NCI-H82 treated with DMSO at 0.1 percent for 48 hours (cell line): ENCODE data around the gene HMGCR.
"Not testable (repeated sequence)": the region's sequence is repeated elsewhere in the genome, so short reads cannot be mapped to it uniquely, and the experiment has no call there.

Experiments used
- DNase-seq: peaks from one replicate; lab custom pipeline; 2025; ENCODE audit not compliant: unreplicated experiment; lab: John Stamatoyannopoulos, UW

The HMGCR gene

DNA sequence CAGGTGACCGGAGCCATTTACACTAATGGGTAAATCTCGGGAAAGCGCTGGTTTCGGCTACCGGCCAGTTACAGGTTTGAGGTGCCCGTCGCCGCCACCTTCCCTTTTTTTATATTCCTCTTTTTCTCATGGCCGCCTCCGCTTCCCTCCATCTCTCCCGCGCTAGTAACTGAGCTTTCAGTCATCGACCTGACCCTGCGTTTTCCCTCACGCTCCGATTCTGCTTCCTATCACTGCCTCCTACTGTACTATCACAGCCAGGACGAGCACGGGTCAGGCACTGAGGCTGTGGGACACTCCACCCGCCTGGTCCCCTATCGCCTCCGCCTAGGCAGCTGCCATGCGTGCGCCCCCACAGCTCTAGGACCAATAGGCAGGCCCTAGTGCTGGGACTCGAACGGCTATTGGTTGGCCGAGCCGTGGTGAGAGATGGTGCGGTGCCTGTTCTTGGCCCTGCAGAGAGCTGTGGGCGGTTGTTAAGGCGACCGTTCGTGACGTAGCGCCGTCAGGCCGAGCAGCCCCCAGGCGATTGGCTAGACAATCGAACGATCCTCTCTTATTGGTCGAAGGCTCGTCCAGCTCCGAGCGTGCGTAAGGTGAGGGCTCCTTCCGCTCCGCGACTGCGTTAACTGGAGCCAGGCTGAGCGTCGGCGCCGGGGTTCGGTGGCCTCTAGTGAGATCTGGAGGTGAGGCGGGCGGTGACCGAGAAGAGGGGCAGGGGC, at the start of gene HMGCR:
HMGCR (plus strand) TSS at position 606 of the 722 bp plus-strand sequence. CDS start 5,386 bp downstream, outside the sequence.
- peak; percentile 95 for DNase-seq

DNA sequence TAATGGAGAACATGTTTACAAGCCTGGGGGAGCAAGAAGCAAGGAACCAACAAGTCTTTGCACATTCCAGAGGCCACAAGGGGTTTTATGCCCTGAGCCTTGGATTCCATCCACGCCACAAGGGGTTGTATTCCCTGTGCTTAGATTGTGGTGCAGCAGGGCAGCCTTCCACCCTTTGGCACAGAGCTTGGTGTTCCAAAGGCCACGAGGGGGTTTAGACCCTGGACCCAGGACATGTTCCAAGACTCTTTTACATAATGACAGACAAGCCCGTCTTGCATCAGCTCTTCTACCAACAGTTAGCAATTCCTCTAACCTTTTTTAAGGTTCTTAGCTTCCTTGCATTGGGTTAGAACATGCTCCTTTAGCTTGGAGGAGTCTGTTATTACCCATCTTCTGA, 45.2 kb upstream of the HMGCR start:
- DNase-seq = not testable (repeated sequence)

DNA sequence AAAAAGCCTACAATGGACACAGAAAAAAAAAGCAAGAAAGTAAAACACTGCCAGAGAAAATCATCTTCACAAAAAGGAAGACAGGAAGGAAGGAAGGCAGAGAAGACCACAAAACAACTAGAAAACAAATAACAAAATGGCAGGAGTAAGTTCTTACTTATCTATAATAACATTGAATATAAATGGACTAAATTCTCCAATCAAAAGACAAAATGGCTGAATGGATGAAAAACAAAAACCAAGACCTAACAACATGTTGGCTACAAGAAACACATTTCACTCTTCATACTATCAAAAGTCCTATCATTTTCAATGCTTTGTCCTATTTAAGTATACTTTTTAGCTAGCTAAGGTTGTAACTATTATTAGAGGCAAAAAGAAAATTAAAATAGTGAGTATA, 36.9 kb upstream of the HMGCR start:
- no peak for DNase-seq

DNA sequence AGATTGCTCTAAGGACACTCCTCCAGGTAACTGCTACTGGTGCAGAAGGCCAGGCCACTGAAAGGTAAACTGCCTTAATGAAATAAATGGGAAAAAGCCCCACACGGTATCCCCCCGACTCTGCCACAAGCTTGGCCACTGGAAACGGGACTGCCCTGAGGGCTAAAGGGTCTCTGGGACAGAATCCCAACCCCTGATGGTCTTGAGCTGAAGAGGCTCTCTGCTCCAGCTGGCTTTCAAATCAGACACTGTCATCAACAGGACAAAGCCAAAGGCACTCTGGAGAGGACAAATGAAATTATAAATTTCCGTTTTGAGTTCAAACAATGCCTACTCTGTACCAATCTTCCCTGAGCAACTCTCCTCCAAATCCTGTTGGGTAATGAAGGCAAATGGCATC, 33.6 kb upstream of the HMGCR start:
- no peak for DNase-seq

DNA sequence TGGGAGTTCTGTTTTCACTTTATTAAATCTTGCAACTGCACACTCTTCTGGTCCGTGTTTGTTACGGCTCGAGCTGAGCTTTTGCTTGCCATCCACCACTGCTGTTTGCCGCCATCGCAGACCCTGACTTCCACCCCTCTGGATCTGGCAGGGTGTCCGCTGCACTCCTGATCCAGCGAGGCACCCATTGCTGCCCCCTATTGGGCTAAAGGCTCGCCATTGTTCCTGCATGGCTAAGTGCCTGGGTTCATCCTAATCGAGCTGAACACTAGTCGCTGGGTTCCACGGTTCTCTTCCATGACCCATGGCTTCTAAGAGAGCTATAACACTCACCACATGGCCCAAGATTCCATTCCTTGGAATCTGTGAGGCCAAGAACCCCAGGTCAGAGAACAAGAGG, 32.5 kb upstream of the HMGCR start:
- not testable (repeated sequence) for DNase-seq

DNA sequence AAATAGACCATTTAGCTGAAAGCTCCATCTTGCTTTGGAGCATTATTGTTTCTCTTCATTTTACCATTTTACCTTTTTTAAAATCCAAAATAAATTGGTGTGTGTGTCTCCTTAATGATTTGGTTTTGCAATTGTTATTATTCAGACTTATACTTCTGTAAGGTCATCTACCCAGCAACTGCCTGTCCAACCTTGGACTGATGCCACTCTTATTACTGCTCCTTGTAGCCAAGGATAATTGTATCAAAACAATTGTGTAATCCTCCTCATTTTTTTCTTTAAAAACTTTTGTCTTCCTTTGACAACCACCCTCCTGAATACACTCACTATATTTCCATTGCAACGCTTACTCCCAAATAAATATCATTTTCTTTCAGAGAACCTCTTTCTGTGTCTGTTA, 30.3 kb upstream of the HMGCR start:
- DNase-seq = no peak

DNA sequence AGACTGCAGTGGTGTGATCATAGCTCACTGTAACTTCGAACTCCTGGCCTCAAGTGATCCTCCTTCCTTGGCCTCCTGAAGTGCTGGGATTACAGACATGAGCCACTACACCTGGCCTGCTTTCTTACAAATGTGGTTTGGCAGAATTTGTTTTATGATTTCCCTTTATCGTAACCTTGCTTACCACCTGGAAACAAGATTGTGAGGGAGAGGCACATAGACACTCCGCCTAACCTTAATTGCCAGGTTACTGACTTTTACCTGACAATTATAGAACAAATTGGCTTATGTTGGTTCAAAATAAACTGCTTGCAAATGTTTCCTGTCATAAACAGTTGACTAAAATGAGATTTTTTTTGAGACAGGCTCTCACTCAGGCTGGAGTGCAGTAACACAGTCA, 26.8 kb upstream of the HMGCR start:
- no peak for DNase-seq

DNA sequence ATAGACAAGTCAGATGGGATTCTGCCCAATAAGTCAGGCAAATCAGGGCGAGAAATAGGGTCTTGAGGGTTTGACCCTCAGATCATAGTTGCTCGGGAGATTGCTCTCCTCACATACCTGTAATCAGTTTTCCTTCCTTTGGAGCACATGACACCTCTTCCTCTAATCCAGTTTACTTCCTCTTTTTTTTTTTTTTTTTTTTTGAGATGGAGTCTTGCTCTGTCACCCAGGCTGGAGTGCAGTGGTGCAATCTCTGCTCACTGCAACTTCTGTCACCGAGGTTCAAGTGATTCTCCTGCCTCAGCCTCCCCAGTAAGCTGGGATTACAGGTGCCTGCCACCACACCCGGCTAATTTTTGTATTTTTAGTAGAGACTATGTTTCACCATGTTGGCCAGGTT, 17.9 kb upstream of the HMGCR start:
- not testable (repeated sequence) for DNase-seq

DNA sequence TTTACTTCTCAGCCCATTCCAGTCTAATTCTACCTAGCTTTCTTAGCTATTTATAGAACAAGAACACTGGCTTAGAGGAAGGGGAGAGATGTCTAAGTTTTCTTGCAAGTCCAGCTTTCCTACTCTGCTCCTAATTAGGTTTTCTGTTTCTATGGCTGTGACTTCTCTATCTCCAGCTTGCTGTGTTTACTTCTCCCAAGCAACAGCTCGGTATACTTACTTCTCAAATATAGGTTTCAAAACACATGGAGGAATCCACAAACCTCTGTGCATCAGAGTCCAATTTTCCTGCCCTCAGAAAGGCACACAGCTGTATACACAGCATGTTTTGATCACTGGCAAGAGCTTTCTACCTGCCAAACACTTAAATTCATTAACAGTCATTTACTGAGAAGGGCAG, 17.4 kb upstream of the HMGCR start:
- DNase-seq = no peak

DNA sequence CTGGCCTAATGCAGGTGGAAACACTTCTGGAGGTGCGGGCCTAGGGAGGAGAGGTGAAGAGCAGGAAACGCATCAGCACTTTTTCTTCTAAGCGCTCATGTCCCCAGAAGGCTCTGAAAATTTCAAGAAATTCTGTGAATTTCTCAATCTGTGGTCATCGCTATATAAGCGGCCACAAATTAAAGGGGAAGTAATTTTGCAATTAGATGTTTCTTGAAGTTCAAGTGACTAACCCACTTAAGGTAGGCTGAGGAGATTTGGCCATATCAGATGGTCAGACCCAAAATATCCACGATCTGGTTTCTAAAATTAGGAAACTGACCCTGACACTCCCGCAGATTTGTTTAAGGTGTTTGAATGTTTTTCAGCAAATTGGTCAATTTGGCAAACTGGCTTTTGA, 16.6 kb upstream of the HMGCR start:
- DNase-seq = no peak

DNA sequence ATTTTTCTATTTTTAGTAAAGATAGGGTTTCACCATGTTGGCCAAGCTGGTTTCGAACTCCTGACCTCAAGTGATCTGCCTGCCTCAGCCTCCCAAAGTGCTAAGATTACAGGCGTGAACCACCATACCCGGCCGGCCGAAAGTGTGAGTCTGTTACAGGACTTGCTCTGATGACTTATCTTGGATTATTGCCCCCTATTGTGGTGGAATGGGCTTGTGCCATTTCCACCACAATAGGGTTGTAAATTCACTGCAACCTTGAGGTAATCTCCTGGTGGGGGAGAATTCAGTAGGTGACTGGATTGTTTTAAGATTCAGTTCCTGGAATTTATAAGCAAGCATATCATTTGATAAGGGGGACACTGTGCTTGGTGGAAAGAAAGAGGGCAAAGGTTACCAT, 15.0 kb upstream of the HMGCR start:
- DNase-seq = no peak

DNA sequence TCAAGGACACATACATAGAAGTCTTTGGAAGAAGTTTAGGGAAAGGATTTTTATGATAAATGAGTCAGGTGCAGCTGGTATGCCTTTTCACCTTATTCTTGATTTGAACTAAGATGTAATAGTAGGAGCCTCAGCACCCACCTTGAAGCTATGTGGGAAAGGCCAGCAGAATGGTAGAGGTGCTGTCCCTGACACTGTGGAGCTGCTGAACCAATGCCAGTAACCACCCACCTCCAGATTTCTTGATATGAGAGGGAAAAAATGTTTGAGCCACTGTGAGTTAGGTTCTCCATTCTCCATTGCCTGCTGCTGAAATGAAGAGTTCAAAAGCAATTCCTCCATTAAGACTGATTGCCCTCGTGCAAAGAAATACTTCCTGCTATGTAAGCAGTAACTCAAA, 12.2 kb upstream of the HMGCR start:
- no peak for DNase-seq

DNA sequence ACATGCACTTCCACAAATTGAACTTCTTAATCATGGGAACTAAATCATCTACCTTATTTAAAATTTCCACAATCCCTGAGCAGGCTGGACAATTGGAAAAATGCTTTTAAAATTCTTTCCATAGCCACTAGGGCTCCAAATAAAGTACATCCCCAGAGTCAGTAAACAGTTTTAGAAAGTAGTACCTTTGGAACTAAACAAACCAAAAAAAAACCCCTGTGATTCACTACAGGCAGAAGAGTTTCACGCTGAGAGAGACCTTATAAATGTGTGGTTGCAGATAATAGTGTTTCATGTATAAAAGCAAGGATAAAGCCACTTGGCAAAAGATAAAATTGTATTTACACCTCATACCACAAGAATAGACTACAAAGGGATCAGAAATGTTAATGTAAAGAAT, 11.8 kb upstream of the HMGCR start:
- no peak for DNase-seq

DNA sequence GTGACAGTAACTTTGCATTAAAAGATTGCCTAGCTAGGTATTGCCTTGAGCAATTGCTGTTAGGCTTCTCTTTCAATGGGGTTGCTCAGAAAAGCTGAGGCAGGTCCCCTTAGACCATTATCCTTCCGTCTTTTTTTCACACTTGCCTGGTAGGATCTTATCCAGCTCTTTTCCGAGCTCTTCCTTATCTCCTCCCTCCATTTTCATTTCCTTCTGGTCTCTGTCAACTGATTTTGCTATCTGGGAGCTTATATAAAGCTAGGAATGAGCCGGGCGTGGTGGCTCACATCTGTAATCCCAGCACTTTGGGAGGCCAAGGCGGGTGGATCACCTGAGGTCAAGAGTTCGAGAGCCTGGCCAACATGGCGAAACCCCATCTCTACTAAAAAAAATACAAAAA, 6.6 kb upstream of the HMGCR start:
- DNase-seq = no peak

DNA sequence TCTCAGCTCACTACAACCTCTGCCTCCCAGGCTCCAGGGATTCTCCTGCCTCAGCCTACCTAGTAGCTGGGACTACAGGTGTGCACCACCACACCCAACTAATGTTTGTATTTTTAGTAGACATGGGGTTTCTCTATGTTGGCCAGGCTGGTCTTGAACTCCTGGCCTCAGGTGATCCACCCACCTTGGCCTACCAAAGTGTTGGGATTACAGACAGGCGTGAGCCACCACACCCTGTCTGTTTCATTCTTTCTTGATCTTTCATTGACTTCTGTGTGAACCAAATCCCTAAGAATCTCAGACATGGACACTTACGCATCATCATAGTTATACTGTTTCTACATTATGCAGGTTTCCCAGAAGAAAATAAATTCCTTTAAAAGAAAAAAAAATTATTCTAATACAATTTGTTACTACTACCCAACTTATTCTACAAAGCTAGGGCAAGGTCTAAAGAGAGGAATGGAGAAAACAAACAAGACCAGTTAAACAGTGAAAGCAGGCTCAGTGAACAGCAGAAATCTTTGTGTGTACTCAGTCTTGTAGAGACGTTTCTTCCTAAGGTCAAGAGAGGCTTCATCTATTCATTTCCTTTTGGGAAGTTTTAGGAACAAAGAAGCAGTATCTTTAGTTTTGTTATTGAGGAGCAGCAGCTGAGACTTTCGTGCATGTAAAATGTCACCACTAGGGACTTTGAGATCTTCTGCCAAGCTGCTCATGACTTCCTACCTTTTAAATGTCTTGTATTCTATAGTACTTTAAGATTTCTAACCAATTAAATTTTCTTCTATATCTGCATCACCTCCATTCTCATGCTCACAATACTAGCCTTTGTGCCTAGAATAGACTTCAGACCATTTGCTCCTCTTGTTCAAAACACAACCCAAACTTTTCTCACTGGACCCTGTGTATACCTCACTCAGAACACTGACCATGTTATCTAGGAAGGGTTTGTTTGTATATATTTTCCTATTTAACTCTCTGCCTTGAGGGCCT, 5.6 kb upstream of the HMGCR start:
- no peak for DNase-seq

DNA sequence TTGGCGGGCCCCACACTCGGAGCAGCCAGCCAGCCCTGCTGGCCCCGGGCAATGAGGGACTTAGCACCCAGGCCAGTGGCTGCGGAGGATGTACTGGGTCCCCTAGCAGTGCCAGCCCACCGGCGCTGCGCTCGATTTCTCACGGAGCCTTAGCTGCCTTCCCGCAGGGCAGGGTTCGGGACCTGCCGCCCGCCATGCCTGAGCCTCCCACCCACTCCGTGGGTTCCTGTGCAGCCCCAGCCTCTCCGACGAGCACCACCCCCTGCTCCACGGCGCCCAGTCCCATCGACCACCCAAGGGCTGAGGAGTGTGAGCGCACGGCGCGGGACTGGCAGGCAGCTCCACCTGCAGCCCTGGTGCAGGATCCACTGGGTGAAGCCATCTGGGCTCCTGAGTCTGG, 3.3 kb upstream of the HMGCR start:
- DNase-seq = not testable (repeated sequence)

DNA sequence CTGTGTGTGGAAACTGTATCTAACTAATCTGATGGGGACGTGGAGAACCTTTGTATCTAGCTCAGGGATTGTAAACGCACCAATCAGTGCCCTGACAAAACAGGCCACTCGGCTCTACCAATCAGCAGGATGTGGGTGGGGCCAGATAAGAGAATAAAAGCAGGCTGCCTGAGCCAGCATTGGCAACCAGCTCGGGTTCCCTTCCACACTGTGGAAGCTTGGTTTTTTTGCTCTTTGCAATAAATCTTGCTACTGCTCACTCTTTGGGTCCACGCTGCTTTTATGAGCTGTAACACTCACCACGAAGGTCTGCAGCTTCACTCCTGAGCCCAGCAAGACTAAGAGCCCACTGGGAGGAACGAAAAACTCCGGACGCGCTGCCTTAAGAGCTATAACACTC, 2.6 kb upstream of the HMGCR start:
- not testable (repeated sequence) for DNase-seq

DNA sequence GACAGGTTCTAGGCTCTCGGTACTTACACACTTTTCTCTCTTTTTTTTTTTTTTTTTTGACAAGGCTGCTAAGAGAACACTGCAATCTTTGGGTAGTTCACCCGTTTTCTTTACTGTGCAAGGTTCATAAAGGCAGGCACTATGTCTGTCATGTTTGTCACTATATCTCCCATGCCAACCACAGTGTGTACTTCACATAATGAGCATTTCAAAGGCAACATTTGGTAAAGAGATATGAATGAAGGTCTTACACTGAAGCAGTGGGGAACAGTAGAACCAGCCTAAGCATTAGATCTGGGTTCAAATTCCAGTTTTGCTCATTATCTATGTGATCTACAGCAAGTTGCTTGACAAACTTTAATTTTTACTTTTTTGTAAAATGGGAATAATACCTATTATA, 1.5 kb upstream of the HMGCR start:
- no peak for DNase-seq

DNA sequence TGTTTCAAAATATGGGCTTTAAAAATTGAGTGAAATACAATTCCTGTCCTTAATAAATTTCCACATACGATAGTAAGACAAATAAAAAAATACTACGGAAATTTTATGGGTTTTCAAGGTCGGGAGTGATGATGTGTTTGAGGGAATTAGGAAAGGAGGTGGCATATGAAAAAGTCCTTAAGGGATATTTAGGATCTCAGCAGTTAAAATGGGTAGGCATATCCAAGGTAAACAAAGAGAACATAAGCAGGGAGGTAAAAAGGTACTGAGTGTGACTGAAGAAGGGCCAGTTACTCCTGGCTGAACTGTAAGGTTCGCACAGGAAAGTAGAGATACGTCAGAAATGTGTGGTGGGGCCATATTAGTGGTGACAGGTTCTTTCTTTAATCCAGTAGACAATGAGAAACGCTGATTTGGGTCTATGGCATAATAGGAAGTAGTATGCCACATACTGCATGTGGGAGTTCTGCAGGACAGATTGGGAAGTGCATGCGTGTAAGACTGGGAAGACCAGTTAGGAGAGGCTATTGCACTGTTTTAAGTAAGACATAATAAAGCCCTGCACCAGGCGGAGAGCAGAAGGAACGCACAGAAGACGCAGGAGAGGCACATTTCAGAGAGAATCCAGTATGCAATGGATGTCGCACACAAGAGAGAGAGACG, 937 bp upstream of the HMGCR start:
- DNase-seq = peak; percentile 79

DNA sequence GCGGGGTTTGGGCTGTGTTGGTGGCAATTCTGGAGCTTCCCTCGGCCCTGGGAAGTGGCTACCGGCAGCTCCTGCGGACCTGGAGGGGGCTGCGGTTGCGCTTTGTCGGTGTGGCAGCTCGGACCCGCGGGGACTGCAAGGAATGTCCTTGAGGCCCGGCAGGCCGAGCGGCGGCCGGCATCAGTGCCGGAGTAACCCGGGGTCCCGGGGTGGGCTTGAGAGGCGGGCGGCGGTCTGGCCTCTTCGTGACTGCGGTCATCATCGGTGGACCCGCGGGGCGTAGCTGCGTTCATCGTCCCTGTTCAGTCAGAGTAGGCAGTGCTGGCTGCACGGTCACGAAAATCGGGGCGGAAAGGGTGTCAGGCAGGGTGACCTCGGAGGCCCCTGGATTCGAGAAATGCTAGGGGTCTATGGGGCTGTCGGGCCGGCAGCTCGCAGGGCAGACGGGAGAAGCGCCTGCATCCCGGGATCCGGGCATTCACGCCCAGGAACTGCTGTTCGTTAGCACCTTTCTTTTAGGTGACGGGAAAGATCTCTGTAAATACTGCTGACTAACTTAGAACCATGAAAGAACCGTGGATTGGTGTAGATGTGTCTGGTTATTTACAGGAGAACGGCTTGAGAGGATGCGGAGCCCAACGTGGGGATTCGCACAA, 474 bp downstream of the HMGCR start:
- DNase-seq = no peak

DNA sequence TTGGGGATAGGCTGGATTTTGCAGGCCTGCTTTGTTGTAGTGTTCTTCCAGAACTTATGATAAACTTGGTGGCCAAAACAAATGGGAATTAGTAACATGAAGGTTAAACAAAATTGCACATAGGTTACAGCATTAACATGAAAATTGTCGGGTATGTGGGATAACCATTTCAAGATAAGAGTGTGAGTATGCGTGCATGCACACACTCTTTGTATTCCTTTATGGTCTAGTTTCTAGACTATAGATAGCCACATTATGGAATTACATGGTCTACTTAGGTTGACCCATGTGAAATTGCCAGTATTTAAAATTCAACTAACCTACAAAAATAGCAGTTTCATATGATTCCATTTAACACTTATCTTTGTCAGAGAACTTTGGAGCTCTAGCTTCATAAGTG, 1.4 kb downstream of the HMGCR start:
- no peak for DNase-seq
